Endodermal cell (in vitro differentiated cells): ENCODE results near the gene PFDN2. TPM values are rescaled to one million over a fixed set of nuclear protein-coding genes. Genes with fewer than 3 reads are reported as not detected.

ENCODE experiments used
- DNase-seq: peaks from one replicate; pipeline ENCODE4 v3.0.0-alpha.2; 2017
- H3K27ac ChIP-seq: 2 replicates; pipeline ENCODE4 v1.5.1; 2013; ENCODE audit warnings: mild to moderate bottlenecking, low read depth, low read length, moderate library complexity
- H3K27me3 ChIP-seq: 2 replicates; pipeline ENCODE4 v1.6.1; 2013; ENCODE audit warnings: mild to moderate bottlenecking, low read length, moderate library complexity; ENCODE audit not compliant: insufficient read depth, control insufficient read depth, poor library complexity, severe bottlenecking
- H3K36me3 ChIP-seq: 2 replicates; pipeline ENCODE4 v1.7.0; 2013; ENCODE audit warnings: mild to moderate bottlenecking, low read length, moderate library complexity; ENCODE audit not compliant: control insufficient read depth, insufficient read depth
- H3K4me1 ChIP-seq: one replicate; pipeline ENCODE4 v1.7.0; 2013; ENCODE audit warnings: low read length; ENCODE audit not compliant: control insufficient read depth, insufficient read depth
- H3K4me3 ChIP-seq: 2 replicates; pipeline ENCODE4 v1.5.1; 2013; ENCODE audit warnings: mild to moderate bottlenecking, low read length, moderate library complexity
- H3K9ac ChIP-seq: 2 replicates; pipeline ENCODE4 v1.6.1; 2013; ENCODE audit warnings: mild to moderate bottlenecking, low read length, moderate library complexity; ENCODE audit not compliant: poor library complexity, severe bottlenecking; ENCODE audit errors: extremely low read depth
- H3K9me3 ChIP-seq: 2 replicates; pipeline ENCODE4 v1.6.1; 2013; ENCODE audit warnings: mild to moderate bottlenecking, low read length, moderate library complexity; ENCODE audit not compliant: control insufficient read depth
- H3K27ac Mint-ChIP-seq: 2 replicates; pipeline ENCODE4 v1.8.0; 2020; ENCODE audit warnings: mixed read lengths
- H3K27me3 Mint-ChIP-seq: 2 replicates; pipeline ENCODE4 v1.8.0; 2021; ENCODE audit warnings: mild to moderate bottlenecking, mixed read lengths; ENCODE audit not compliant: insufficient read depth
- H3K36me3 Mint-ChIP-seq: 2 replicates; pipeline ENCODE4 v1.8.0; 2020; ENCODE audit warnings: low read depth, mixed read lengths
- H3K4me1 Mint-ChIP-seq: 2 replicates; pipeline ENCODE4 v1.8.0; 2020; ENCODE audit warnings: mixed read lengths
- H3K4me3 Mint-ChIP-seq: 2 replicates; pipeline ENCODE4 v1.8.0; 2020; ENCODE audit warnings: mild to moderate bottlenecking, moderate library complexity, mixed read lengths
- H3K9me3 Mint-ChIP-seq: 2 replicates; pipeline ENCODE4 v1.8.0; 2020; ENCODE audit warnings: mild to moderate bottlenecking, mixed read lengths
- CTCF ChIP-seq: fragments of 200-600 bp; sonication (generic); conservative IDR thresholded peaks from 2 replicates; pipeline ENCODE4 v1.5.0; 2021; ENCODE audit warnings: antibody characterized with exemption, mild to moderate bottlenecking
- WGBS, 2 experiments: methylation state at CpG; one replicate each; pipeline versions ENCODE4 v1.1.5 to v1.1.7; 2013; ENCODE audit warnings: missing lambda C conversion rate in 2 of 2, mixed read lengths in 1 of 2; ENCODE audit not compliant: insufficient coverage in 1 of 2, insufficient read length in 1 of 2; 5-methylcytosine and 5-hydroxymethylcytosine counted together
- total RNA-seq, 2 donors: library from RNA; stranded (reverse); fragmentation: NEBNext Ultra II Directional in 1 of 2; extraction: Animal tissue kit (Norgen Biotek cat#: 25700) in 1 of 2; gene quantifications; 2 replicates in 1 of 2; 3 replicates in 1 of 2; pipeline ENCODE4 v1.2.1, GENCODE V29; 2021

Gene PFDN2
- total RNA-seq, 2 donors from 2014 or later, result 62.9 to 95.7 TPM

DNA sequence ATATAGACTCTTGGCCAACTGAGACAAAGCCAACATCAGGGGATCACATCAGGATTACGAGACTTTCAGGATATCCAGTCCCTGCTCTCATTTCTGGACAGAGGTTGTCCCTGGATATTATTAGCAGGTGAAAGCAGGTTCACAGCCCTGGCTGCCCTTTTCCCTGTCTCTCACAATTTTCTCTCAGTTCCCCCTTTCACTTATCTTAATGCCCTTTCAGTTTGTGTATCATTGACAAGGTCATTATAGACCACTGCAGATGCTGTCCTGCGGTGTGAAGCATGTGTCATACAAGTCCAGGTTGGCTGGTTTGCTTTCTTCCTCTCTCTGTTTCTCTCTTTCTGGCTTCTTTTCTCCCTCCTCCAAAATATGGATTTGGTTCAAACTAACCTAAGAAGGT lies 21.8 kb downstream of the PFDN2 start:
- H3K27me3 Mint-ChIP-seq, result peaks cover 10% of the 10 kb centered on the region
- no peak overlapping the region for H3K9ac ChIP-seq
- no peak overlapping the region for H3K27ac ChIP-seq
- no peak for TF ChIP-seq CTCF
- peaks cover 12% of the 10 kb centered on the region for H3K36me3 Mint-ChIP-seq
- no peaks in the 10 kb centered on the region for H3K4me1 ChIP-seq
- no peaks in the 10 kb centered on the region for H3K9me3 ChIP-seq
- H3K27me3 ChIP-seq, result peaks cover 10% of the 10 kb centered on the region
- H3K4me1 Mint-ChIP-seq, result peaks cover 4% of the 10 kb centered on the region
- WGBS, 2 experiments, result 75 to 80% methylated on average over 2 of the region's 2 CpGs
- no peak overlapping the region for H3K4me3 Mint-ChIP-seq
- peaks cover 13% of the 10 kb centered on the region for H3K36me3 ChIP-seq
- H3K4me3 ChIP-seq, result no peak overlapping the region
- no peaks in the 10 kb centered on the region for H3K9me3 Mint-ChIP-seq
- H3K27ac Mint-ChIP-seq, result no peak overlapping the region
- DNase-seq, result peak; percentile 30

- H3K27me3 Mint-ChIP-seq, result peaks cover 10% of the 10 kb centered on the region
- H3K9me3 ChIP-seq, result no peaks in the 10 kb centered on the region
- peaks cover 7% of the 10 kb centered on the region for H3K36me3 Mint-ChIP-seq
- H3K4me1 Mint-ChIP-seq, result peaks cover 4% of the 10 kb centered on the region
- no peaks in the 10 kb centered on the region for H3K9me3 Mint-ChIP-seq
- H3K4me1 ChIP-seq, result no peaks in the 10 kb centered on the region
- H3K27ac ChIP-seq, result no peak overlapping the region
- WGBS, 2 experiments, result 94 to 97% methylated on average over 5 to 6 of the region's 6 CpGs
- no peak for TF ChIP-seq CTCF
- peaks cover 10% of the 10 kb centered on the region for H3K27me3 ChIP-seq
- DNase-seq, result peak; percentile 1
- H3K9ac ChIP-seq, result no peak overlapping the region
- no peak overlapping the region for H3K4me3 ChIP-seq
- H3K27ac Mint-ChIP-seq, result no peak overlapping the region
- no peak overlapping the region for H3K4me3 Mint-ChIP-seq
- H3K36me3 ChIP-seq, result peaks cover 8% of the 10 kb centered on the region
These were observed 22.6 kb downstream of the PFDN2 start for GRCh38 chr1:161095230-161095629.

- Histone ChIP-seq H3K27me3 (peaks cover 10% of the 10 kb centered on the region), H3K9ac (no peak overlapping the region), H3K27ac (no peak overlapping the region), H3K36me3 (peaks cover 1% of the 10 kb centered on the region), H3K4me3 (no peak overlapping the region), H3K9me3 (no peaks in the 10 kb centered on the region), H3K4me1 (no peaks in the 10 kb centered on the region)
- peak; percentile 17 for DNase-seq
- Mint-ChIP-seq H3K27ac (no peak overlapping the region), H3K27me3 (peaks cover 10% of the 10 kb centered on the region), H3K36me3 (no peaks in the 10 kb centered on the region), H3K4me3 (no peak overlapping the region), H3K9me3 (no peaks in the 10 kb centered on the region), H3K4me1 (peaks cover 4% of the 10 kb centered on the region)
- no peak for TF ChIP-seq CTCF
- 96 to 99% methylated on average over 9 to 12 of the region's 14 CpGs for WGBS, 2 experiments
These were observed 23.4 kb downstream of the PFDN2 start for GRCh38 chr1:161094481-161094880.
